Natural killer cell (primary cell): ENCODE results near the gene MCOLN2. TPM values are rescaled to one million over a fixed set of nuclear protein-coding genes. Genes with fewer than 3 reads are reported as not detected.

Source experiments
- ATAC-seq, 3 donors: fragments of 150-1000 bp in 2 of 3; fragments of 200-7000 bp in 1 of 3; cut with Tn5 transposase; 1 replicate in 1 of 3; 2 replicates in 2 of 3; pipeline ENCODE4 v1.10.0; 2021; ENCODE audit warnings: mild to moderate bottlenecking in 2 of 3, moderate library complexity in 2 of 3
- DNase-seq, 2 donors: peaks; one replicate each; pipeline versions ENCODE4 v3.0.0 to v3.0.0-alpha.2; 2013 to 2021; ENCODE audit warnings: mixed read lengths in 1 of 2
- H3K27ac ChIP-seq: one replicate; pipeline ENCODE4 v1.5.1; 2013; ENCODE audit warnings: mild to moderate bottlenecking, low read length
- H3K27me3 ChIP-seq: one replicate; pipeline ENCODE4 v1.6.1; 2013; ENCODE audit warnings: low read length; ENCODE audit not compliant: control insufficient read depth, insufficient read depth
- H3K36me3 ChIP-seq: one replicate; pipeline ENCODE4 v1.6.1; 2013; ENCODE audit warnings: low read length; ENCODE audit not compliant: control insufficient read depth, insufficient read depth
- H3K4me1 ChIP-seq: one replicate; pipeline ENCODE4 v1.6.1; 2013; ENCODE audit warnings: low read length; ENCODE audit not compliant: control insufficient read depth, insufficient read depth
- H3K4me3 ChIP-seq: one replicate; pipeline ENCODE4 v1.5.1; 2013; ENCODE audit warnings: low read length
- H3K9me3 ChIP-seq: one replicate; pipeline ENCODE4 v1.6.1; 2013; ENCODE audit warnings: low read length; ENCODE audit not compliant: control insufficient read depth, insufficient read depth
- H3K27ac Mint-ChIP-seq, 2 donors: one replicate each; pipeline ENCODE4 v1.8.0; 2022; ENCODE audit warnings: mild to moderate bottlenecking in 2 of 2, mixed read lengths in 2 of 2, moderate library complexity in 1 of 2
- H3K27me3 Mint-ChIP-seq, 2 donors: one replicate each; pipeline ENCODE4 v1.8.0; 2022; ENCODE audit warnings: low read depth in 2 of 2, mixed read lengths in 2 of 2
- H3K36me3 Mint-ChIP-seq: one replicate; pipeline ENCODE4 v1.8.0; 2022; ENCODE audit warnings: mixed read lengths
- H3K4me1 Mint-ChIP-seq, 2 donors: one replicate each; pipeline ENCODE4 v1.8.0; 2022; ENCODE audit warnings: mixed read lengths in 2 of 2
- H3K4me3 Mint-ChIP-seq: one replicate; pipeline ENCODE4 v1.8.0; 2022; ENCODE audit warnings: mild to moderate bottlenecking, moderate library complexity, mixed read lengths
- H3K9me3 Mint-ChIP-seq, 2 donors: one replicate each; pipeline ENCODE4 v1.8.0; 2022; ENCODE audit warnings: mixed read lengths in 2 of 2
- WGBS: methylation state at CpG from one replicate; pipeline ENCODE4 v1.1.7; 2013; ENCODE audit warnings: missing lambda C conversion rate; ENCODE audit not compliant: insufficient coverage; 5-methylcytosine and 5-hydroxymethylcytosine counted together
- intact Hi-C: fragments of 100-400 bp; cut with micrococcal nuclease; formaldehyde crosslinking; loops from one replicate; pipeline ENCODE4 v1.14.2; 2022
- total RNA-seq, 4 donors: library from RNA; stranded (reverse); fragments of 120-200 nt in 1 of 4; gene quantifications; one replicate each; pipeline versions ENCODE4 v1.2.3 to v1.2.4, GENCODE V29; 2013 to 2022
- TF ChIP-seq, protein P1 (sequence below): fragments of 200-600 bp; IDR thresholded peaks from one replicate; pipeline ENCODE4 v1.8.0; 2022; ENCODE audit warnings: antibody characterized with exemption

MCOLN2 gene
- total RNA-seq, 3 donors from 2014 or later (not counting 1 experiment from before 2014, with no cell fraction given) = 0.84 to 23.9 (median 3.8) TPM

DNA sequence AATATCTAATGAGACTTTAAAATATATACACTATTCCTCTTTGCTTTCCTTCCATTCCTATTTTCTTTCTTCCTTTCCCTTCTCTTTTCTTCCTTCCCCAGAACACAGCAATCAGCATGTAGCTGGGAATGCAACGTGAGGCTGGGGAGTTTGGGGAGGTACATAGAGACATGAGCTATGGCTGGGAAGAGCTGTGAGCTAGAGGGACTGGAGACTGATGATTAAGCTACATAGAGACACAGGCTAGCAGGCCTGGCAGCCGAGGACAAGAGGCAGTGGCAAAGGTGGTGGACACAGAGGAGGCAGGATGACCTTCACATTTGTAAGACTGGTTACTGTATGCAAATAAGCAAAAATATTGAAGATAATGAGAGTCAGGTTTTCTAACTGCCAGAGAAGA is 111.4 kb downstream of the MCOLN2 start:
- no peaks in the 10 kb centered on the region for H3K36me3 Mint-ChIP-seq
- H3K27me3 ChIP-seq = no peaks in the 10 kb centered on the region
- no peak overlapping the region for H3K27ac ChIP-seq
- peaks cover 0 to 4% of the 10 kb centered on the region in 2 donors for H3K4me1 Mint-ChIP-seq
- H3K36me3 ChIP-seq = no peaks in the 10 kb centered on the region
- peaks cover 8 to 14% of the 10 kb centered on the region in 2 donors for H3K27me3 Mint-ChIP-seq
- no peaks in the 10 kb centered on the region for H3K9me3 ChIP-seq
- no peak for DNase-seq
- H3K27ac Mint-ChIP-seq = no peak overlapping the region
- intact Hi-C loops = no loop called here
- no peak for ATAC-seq
- H3K9me3 Mint-ChIP-seq = no peaks in the 10 kb centered on the region
- WGBS = 73% methylated on average over 2 of the region's 2 CpGs
- no peak overlapping the region for H3K4me3 Mint-ChIP-seq
- no peaks in the 10 kb centered on the region for H3K4me1 ChIP-seq
- TF ChIP-seq, protein P1, sequence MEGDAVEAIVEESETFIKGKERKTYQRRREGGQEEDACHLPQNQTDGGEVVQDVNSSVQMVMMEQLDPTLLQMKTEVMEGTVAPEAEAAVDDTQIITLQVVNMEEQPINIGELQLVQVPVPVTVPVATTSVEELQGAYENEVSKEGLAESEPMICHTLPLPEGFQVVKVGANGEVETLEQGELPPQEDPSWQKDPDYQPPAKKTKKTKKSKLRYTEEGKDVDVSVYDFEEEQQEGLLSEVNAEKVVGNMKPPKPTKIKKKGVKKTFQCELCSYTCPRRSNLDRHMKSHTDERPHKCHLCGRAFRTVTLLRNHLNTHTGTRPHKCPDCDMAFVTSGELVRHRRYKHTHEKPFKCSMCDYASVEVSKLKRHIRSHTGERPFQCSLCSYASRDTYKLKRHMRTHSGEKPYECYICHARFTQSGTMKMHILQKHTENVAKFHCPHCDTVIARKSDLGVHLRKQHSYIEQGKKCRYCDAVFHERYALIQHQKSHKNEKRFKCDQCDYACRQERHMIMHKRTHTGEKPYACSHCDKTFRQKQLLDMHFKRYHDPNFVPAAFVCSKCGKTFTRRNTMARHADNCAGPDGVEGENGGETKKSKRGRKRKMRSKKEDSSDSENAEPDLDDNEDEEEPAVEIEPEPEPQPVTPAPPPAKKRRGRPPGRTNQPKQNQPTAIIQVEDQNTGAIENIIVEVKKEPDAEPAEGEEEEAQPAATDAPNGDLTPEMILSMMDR = no peak
- no peak overlapping the region for H3K4me3 ChIP-seq

DNA sequence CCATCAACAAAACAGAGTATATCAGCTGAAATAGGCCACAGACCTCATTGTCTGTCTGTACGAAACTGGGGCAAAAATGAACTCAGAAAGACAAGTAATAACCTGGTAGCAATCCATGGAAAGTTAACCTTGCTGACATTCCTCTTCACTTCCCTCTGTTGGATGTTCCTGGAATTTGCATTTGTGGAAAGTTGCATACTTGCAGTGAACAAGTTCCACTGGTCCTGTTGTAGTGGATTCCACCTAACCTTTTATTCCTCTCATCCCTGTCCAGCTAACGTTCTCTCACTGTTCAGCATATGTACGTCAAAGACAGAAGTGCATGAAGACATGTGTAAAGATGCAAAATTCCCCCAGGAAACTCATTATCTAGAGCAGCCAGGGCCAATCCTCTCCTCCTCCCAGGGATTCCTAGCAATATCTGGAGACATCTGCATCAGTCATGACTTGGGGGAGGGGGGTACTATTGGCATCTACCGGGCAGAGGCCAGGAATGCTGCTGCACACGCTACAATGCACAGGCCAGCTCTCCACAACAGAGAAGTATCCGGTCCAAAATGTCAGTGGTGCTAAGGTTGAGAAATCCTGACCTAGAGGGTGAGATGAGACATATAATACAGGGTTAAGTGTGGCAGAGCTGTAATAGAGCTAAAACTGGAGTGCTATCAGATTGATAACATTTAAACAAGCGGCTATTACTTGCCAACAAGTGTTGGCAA is 112.1 kb downstream of the MCOLN2 start:
- 87% methylated on average over 7 of the region's 7 CpGs for WGBS
- Histone ChIP-seq H3K27ac (no peak overlapping the region), H3K27me3 (no peaks in the 10 kb centered on the region), H3K4me3 (no peak overlapping the region), H3K36me3 (no peaks in the 10 kb centered on the region), H3K9me3 (no peaks in the 10 kb centered on the region), H3K4me1 (no peaks in the 10 kb centered on the region)
- TF ChIP-seq, protein P1 = no peak
- peaks cover 0 to 4% of the 10 kb centered on the region in 2 donors for H3K4me1 Mint-ChIP-seq
- no peak overlapping the region for H3K4me3 Mint-ChIP-seq
- DNase-seq (no peak), ATAC-seq (no peak)
- H3K27ac Mint-ChIP-seq = no peak overlapping the region
- no peaks in the 10 kb centered on the region for H3K9me3 Mint-ChIP-seq
- no peaks in the 10 kb centered on the region for H3K36me3 Mint-ChIP-seq
- intact Hi-C loops = no loop called here
- H3K27me3 Mint-ChIP-seq = peaks cover 2 to 17% of the 10 kb centered on the region in 2 donors

DNA sequence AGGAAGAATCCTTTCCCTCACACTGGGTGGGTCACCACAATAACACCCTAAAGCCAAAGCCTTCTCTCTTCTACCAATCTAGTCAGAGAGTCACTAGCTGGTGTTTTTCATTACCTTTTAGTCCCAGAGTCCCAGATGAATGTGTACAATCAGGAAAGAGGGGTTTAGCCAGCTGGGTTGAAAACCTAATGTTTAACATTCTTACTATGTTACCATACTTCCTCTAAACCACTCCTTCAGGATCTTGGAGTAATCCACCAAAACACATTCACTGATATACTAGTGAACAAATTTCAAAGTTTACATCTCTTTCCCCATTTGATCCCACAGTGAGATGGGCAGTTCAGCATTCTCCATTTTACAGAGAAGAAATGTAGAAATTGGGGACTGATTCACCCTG is 113.6 kb downstream of the MCOLN2 start:
- Mint-ChIP-seq H3K4me1 (no peaks in the 10 kb centered on the region), H3K36me3 (no peaks in the 10 kb centered on the region), H3K27ac (no peak overlapping the region), H3K27me3 (peaks cover 8 to 19% of the 10 kb centered on the region in 2 donors), H3K4me3 (no peak overlapping the region), H3K9me3 (no peaks in the 10 kb centered on the region)
- DNase-seq = no peak
- H3K4me1 ChIP-seq = no peaks in the 10 kb centered on the region
- H3K4me3 ChIP-seq = no peak overlapping the region
- ATAC-seq = no peak
- TF ChIP-seq, protein P1 = no peak
- no peaks in the 10 kb centered on the region for H3K36me3 ChIP-seq
- no peak overlapping the region for H3K27ac ChIP-seq
- intact Hi-C loops = no loop called here
- H3K9me3 ChIP-seq = no peaks in the 10 kb centered on the region
- no peaks in the 10 kb centered on the region for H3K27me3 ChIP-seq

DNA sequence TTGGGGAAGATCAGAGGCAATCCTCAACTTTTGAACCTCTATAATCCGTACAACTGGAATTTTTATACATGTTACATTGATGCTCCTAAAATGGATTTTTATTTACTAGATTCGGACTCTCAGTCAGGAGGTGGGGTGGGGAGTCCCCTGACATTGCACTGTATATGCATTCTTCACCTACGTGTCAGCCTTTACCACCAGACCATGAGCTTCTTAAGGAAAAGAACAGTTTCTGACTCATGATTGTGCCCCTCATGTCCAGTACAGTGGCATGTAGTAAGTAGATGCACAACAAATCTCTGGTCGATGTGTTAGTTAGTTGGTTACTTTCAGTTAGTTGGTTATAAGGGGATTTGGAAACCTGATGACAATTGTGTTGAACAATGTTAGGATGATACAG is 119.3 kb downstream of the MCOLN2 start:
- Histone ChIP-seq H3K36me3 (no peaks in the 10 kb centered on the region), H3K27ac (no peak overlapping the region), H3K4me3 (no peak overlapping the region), H3K4me1 (peaks cover 13% of the 10 kb centered on the region), H3K9me3 (no peaks in the 10 kb centered on the region), H3K27me3 (peaks cover 3% of the 10 kb centered on the region)
- 89% methylated on average over 3 of the region's 4 CpGs for WGBS
- no peak for ATAC-seq
- TF ChIP-seq, protein P1 = no peak
- no peak for DNase-seq
- intact Hi-C loops = no loop called here
- Mint-ChIP-seq H3K36me3 (no peaks in the 10 kb centered on the region), H3K27me3 (peaks cover 23 to 35% of the 10 kb centered on the region in 2 donors), H3K4me1 (peaks cover 6 to 9% of the 10 kb centered on the region in 2 donors), H3K27ac (no peak overlapping the region), H3K9me3 (no peaks in the 10 kb centered on the region), H3K4me3 (no peak overlapping the region)
